Measurements from ENCODE around the gene ABCA10. TPM values are rescaled to one million over a fixed set of nuclear protein-coding genes. Genes with fewer than 3 reads are reported as not detected.

Gene ABCA10
- total RNA-seq, 1 experiment from 2014 or later: 0.47 TPM

- CTCF ChIA-PET: no interaction called here
- no peaks in the 10 kb centered on the region for H3F3A ChIP-seq (ENCODE audit: low read length, unreplicated experiment)
- H3K9ac ChIP-seq (ENCODE audit: low read length): no peak overlapping the region
- H2AFZ ChIP-seq (ENCODE audit: low read length): no peak overlapping the region
- H3K4me3 ChIP-seq (ENCODE audit: low read length): no peak overlapping the region
- no peak overlapping the region for H3K27ac ChIP-seq (ENCODE audit: low read length)
- no peaks in the 10 kb centered on the region for H3K9me3 ChIP-seq (ENCODE audit: low read length)
- POLR2A ChIA-PET (ENCODE audit: unreplicated experiment): no interaction called here
- no peaks in the 10 kb centered on the region for H3K27me3 ChIP-seq (ENCODE audit: low read length)
- no peaks in the 10 kb centered on the region for H3K4me1 ChIP-seq (ENCODE audit: insufficient read depth, low read length)
- DNase-seq: no peak
- H3K4me2 ChIP-seq (ENCODE audit: low read length): no peak overlapping the region
- TF ChIP-seq EZH2phosphoT487 (IDR thresholded peaks at IDR 0.05; ENCODE audit: borderline replicate concordance, low read length) (no peak), CTCF (conservative IDR thresholded peaks at IDR 0.05; ENCODE audit: low read depth, low read length) (no peak)
- ATAC-seq: peak; percentile 18; the same call in 1 of the 2 replicates
- no TSS peak for BruUV-seq (replicated peaks)
- no peaks in the 10 kb centered on the region for H3K9me2 ChIP-seq (replicated peaks; ENCODE audit: low read length)
- intact Hi-C loops (cut with micrococcal nuclease): no loop called here
- no peaks in the 10 kb centered on the region for H3K36me3 ChIP-seq (ENCODE audit: low read depth, low read length)
- no peaks in the 10 kb centered on the region for H3K79me2 ChIP-seq (ENCODE audit: low read length)
- no peaks in the 10 kb centered on the region for H4K20me1 ChIP-seq (ENCODE audit: low read length)
Measured at GRCh38 chr17:69223809-69224208, 4.8 kb downstream of the ABCA10 start.

- no peak overlapping the region for H2AFZ ChIP-seq (ENCODE audit: low read length)
Measured at GRCh38 chr17:69222707-69223258, 5.8 kb downstream of the ABCA10 start.

GRCh38 chr17:69220098-69220497, 8.5 kb downstream of the ABCA10 start:
- ChIA-PET POLR2A (ENCODE audit: unreplicated experiment) (no interaction called here), CTCF (no interaction called here)
- Histone ChIP-seq H3K9ac (ENCODE audit: low read length) (no peak overlapping the region), H3K27me3 (ENCODE audit: low read length) (no peaks in the 10 kb centered on the region), H3K79me2 (ENCODE audit: low read length) (no peaks in the 10 kb centered on the region), H3K4me2 (ENCODE audit: low read length) (no peak overlapping the region), H3K9me3 (ENCODE audit: low read length) (no peaks in the 10 kb centered on the region), H3K27ac (ENCODE audit: low read length) (no peak overlapping the region), H4K20me1 (ENCODE audit: low read length) (no peaks in the 10 kb centered on the region), H3K36me3 (ENCODE audit: low read depth, low read length) (no peaks in the 10 kb centered on the region), H3K4me1 (ENCODE audit: insufficient read depth, low read length) (no peaks in the 10 kb centered on the region), H3K9me2 (replicated peaks; ENCODE audit: low read length) (no peaks in the 10 kb centered on the region), H3K4me3 (ENCODE audit: low read length) (no peak overlapping the region), H2AFZ (ENCODE audit: low read length) (no peak overlapping the region), H3F3A (ENCODE audit: low read length, unreplicated experiment) (no peaks in the 10 kb centered on the region)
- TF ChIP-seq EZH2phosphoT487 (IDR thresholded peaks at IDR 0.05; ENCODE audit: borderline replicate concordance, low read length): no peak
- intact Hi-C loops (cut with micrococcal nuclease): no loop called here
- ATAC-seq: no peak
- DNase-seq: no peak
- BruUV-seq (replicated peaks): no TSS peak

More at GRCh38 chr17:69222707-69223258, 5.8 kb downstream of the ABCA10 start:
- DNase-seq: no peak
- no peak for TF ChIP-seq CTCF (conservative IDR thresholded peaks at IDR 0.05; ENCODE audit: low read depth, low read length)
- no peak for TF ChIP-seq EZH2phosphoT487 (IDR thresholded peaks at IDR 0.05; ENCODE audit: borderline replicate concordance, low read length)
- TF ChIP-seq EZH2 (IDR thresholded peaks at IDR 0.05; ENCODE audit: low read length, unreplicated experiment): no peak
- CTCF ChIA-PET: no interaction called here
- H3K36me3 ChIP-seq (ENCODE audit: low read depth, low read length): no peaks in the 10 kb centered on the region
- ATAC-seq: no peak
- H3K9me2 ChIP-seq (replicated peaks; ENCODE audit: low read length): no peaks in the 10 kb centered on the region
- no peak overlapping the region for H3K9ac ChIP-seq (ENCODE audit: low read length)
- H3K4me2 ChIP-seq (ENCODE audit: low read length): no peak overlapping the region
- no peaks in the 10 kb centered on the region for H3K9me3 ChIP-seq (ENCODE audit: low read length)
- H3K27ac ChIP-seq (ENCODE audit: low read length): no peak overlapping the region
- intact Hi-C loops (cut with micrococcal nuclease): no loop called here
- H3K79me2 ChIP-seq (ENCODE audit: low read length): no peaks in the 10 kb centered on the region
- no peaks in the 10 kb centered on the region for H3K4me1 ChIP-seq (ENCODE audit: insufficient read depth, low read length)
- BruUV-seq (replicated peaks): no TSS peak
- H3K27me3 ChIP-seq (ENCODE audit: low read length): no peaks in the 10 kb centered on the region
- no peaks in the 10 kb centered on the region for H4K20me1 ChIP-seq (ENCODE audit: low read length)
- H3F3A ChIP-seq (ENCODE audit: low read length, unreplicated experiment): no peaks in the 10 kb centered on the region
- POLR2A ChIA-PET (ENCODE audit: unreplicated experiment): no interaction called here
- H3K4me3 ChIP-seq (ENCODE audit: low read length): no peak overlapping the region
